ENCODE measurements around the gene ARSJ. TPM values are rescaled to one million over a fixed set of nuclear protein-coding genes. Genes with fewer than 3 reads are reported as not detected.

The ARSJ gene
- total RNA-seq, 4 donors from 2014 or later = 7.0 to 37.9 (median 9.8) TPM

DNA sequence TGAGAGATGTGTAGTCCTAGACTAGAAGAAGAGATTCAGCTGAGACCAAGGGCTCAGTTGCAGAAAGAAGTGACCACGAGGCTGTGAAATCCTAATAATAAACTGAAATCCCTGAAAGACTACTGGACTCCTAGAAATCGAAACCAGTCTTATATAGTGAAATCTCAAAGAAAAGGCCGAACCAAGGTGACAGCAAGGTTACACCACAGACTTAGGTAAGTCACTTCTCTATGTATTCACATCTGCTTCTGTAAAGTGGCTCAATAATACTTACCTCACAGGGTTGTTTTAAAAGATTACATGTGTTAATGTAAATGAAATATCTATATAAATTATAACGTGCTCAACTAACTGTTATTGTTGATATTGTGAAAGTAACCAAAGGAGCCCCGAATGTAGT lies 60.3 kb downstream of the ARSJ start:
- no peaks in the 10 kb centered on the region for H3K4me1 ChIP-seq
- no peak for DNase-seq
- TF ChIP-seq, protein P1, sequence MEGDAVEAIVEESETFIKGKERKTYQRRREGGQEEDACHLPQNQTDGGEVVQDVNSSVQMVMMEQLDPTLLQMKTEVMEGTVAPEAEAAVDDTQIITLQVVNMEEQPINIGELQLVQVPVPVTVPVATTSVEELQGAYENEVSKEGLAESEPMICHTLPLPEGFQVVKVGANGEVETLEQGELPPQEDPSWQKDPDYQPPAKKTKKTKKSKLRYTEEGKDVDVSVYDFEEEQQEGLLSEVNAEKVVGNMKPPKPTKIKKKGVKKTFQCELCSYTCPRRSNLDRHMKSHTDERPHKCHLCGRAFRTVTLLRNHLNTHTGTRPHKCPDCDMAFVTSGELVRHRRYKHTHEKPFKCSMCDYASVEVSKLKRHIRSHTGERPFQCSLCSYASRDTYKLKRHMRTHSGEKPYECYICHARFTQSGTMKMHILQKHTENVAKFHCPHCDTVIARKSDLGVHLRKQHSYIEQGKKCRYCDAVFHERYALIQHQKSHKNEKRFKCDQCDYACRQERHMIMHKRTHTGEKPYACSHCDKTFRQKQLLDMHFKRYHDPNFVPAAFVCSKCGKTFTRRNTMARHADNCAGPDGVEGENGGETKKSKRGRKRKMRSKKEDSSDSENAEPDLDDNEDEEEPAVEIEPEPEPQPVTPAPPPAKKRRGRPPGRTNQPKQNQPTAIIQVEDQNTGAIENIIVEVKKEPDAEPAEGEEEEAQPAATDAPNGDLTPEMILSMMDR (IDR thresholded peaks at IDR 0.05) = no peak
- TF ChIP-seq POLR2A (IDR thresholded peaks at IDR 0.05) = no peak
- H3K9me3 ChIP-seq = no peaks in the 10 kb centered on the region
- H3K4me3 ChIP-seq = no peak overlapping the region
- H3K36me3 ChIP-seq = no peaks in the 10 kb centered on the region
- no peak overlapping the region for H3K27ac ChIP-seq
- intact Hi-C loops (cut with DNase I; ENCODE audit: low total_unique reads) = no loop called here
- no peaks in the 10 kb centered on the region for H3K27me3 ChIP-seq

DNA sequence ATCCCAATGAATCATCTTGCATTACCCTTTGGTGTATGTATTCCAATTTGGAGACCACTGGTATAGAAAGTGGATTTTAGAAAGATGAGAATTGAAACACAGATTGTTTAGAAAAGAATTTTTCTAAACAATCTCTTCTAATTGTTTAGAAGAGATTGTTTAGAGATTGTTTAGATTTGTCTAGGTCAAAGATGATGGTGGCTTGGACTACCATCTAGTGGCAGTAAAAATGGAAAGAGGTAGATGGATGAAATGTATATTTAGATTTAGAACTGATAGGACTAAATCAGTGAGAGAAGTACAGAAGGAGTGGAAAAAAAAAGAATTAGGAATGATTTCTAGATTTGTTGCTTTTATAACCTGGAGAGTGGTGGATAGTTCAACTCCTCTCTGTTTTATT lies 70.6 kb downstream of the ARSJ start:
- no peaks in the 10 kb centered on the region for H3K36me3 ChIP-seq
- H3K4me3 ChIP-seq = no peak overlapping the region
- H3K4me1 ChIP-seq = no peaks in the 10 kb centered on the region
- H3K27ac ChIP-seq = no peak overlapping the region
- intact Hi-C loops (cut with DNase I; ENCODE audit: low total_unique reads) = no loop called here
- no peaks in the 10 kb centered on the region for H3K27me3 ChIP-seq
- H3K9me3 ChIP-seq = no peaks in the 10 kb centered on the region
- TF ChIP-seq, protein P1 (IDR thresholded peaks at IDR 0.05) = no peak
- TF ChIP-seq POLR2A (IDR thresholded peaks at IDR 0.05) = no peak
- DNase-seq = no peak

DNA sequence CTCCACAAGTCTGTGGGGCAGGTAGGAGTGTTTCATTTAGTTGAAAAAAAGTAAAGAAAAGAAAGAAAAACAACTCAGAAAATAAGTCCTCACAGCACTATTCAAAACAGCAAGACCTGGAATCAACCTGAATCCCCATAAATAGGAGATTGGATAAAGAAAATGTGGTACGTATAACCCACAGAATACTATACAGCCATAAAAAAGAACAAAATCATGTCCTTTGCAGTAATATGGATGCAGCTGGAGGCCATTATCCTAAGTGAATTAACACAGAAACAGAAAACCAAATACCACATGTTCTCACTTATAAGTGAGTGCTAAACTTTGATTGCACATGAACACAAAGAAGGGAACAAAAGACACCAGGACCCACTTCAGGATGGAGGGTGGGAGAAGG lies 71.9 kb downstream of the ARSJ start:
- no peaks in the 10 kb centered on the region for H3K36me3 ChIP-seq
- no peak overlapping the region for H3K4me3 ChIP-seq
- intact Hi-C loops (cut with DNase I; ENCODE audit: low total_unique reads) = no loop called here
- DNase-seq = no peak
- no peaks in the 10 kb centered on the region for H3K4me1 ChIP-seq
- no peak for TF ChIP-seq POLR2A (IDR thresholded peaks at IDR 0.05)
- no peak overlapping the region for H3K27ac ChIP-seq
- no peaks in the 10 kb centered on the region for H3K27me3 ChIP-seq
- H3K9me3 ChIP-seq = no peaks in the 10 kb centered on the region

DNA sequence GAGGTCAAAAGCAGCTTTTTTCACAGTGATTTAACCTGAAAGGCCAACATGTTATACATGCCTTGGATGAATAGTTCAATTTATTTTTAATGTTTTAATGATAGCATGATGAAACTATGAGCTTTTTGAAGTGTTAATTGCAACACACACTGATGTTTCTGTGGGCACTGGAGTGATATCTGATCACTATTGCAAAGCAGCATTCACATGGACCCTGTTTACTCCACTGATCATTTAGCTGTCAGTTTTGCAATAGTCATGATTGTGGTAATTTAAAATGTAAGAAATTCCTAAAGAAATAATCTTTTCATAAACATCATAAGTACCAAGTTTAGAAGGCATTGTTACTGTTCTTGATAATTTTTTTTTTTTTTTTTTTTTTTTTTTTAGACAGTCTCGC lies 74.1 kb downstream of the ARSJ start:
- no peak for DNase-seq
- Histone ChIP-seq H3K27me3 (no peaks in the 10 kb centered on the region), H3K27ac (no peak overlapping the region), H3K36me3 (no peaks in the 10 kb centered on the region), H3K4me1 (no peaks in the 10 kb centered on the region), H3K4me3 (no peak overlapping the region), H3K9me3 (no peaks in the 10 kb centered on the region)
- intact Hi-C loops (cut with DNase I; ENCODE audit: low total_unique reads) = no loop called here
- TF ChIP-seq, protein P1 (IDR thresholded peaks at IDR 0.05) = no peak
- TF ChIP-seq POLR2A (IDR thresholded peaks at IDR 0.05) = no peak

DNA sequence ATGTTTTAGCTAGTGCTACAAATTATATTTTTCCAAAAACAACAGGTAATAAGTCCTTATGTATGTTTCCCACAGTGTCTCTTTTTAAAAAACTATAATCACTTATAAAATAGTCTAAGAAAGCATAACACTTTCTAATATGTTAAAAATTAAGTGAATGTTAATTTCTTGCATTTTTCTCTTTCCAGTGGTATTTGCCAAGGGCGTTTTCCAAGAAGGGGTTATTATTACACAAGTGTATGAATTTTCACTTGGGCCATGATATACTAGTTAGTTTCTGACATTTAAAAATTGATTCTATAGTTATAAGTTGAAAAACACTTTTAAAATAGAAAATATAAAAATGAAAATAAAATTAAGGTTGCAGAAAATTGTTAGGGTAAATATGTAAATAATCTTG lies 74.6 kb downstream of the ARSJ start:
- H3K36me3 ChIP-seq = no peaks in the 10 kb centered on the region
- H3K27ac ChIP-seq = no peak overlapping the region
- H3K4me1 ChIP-seq = no peaks in the 10 kb centered on the region
- TF ChIP-seq POLR2A (IDR thresholded peaks at IDR 0.05) = no peak
- TF ChIP-seq, protein P1 (IDR thresholded peaks at IDR 0.05) = no peak
- no peak for DNase-seq
- H3K27me3 ChIP-seq = peaks cover 0 to under 1% of the 10 kb centered on the region in 2 donors
- H3K9me3 ChIP-seq = no peaks in the 10 kb centered on the region
- intact Hi-C loops (cut with DNase I; ENCODE audit: low total_unique reads) = no loop called here
- H3K4me3 ChIP-seq = no peak overlapping the region

Data from uterus (tissue), 4 donors.